Left lung (tissue), 10 donors: ENCODE data around the gene KIAA0930. TPM values are rescaled to one million over a fixed set of nuclear protein-coding genes. Genes with fewer than 3 reads are reported as not detected.

ENCODE experiments used
- ATAC-seq: fragments of 200-7000 bp; cut with Tn5 transposase; one replicate; pipeline ENCODE4 v1.9.1; 2020; ENCODE audit warnings: moderate library complexity
- DNase-seq, 4 donors: peaks; one replicate each; pipeline ENCODE4 v3.0.0-alpha.2; 2013 to 2020
- H3K27ac ChIP-seq, 2 donors: fragments of 200-600 bp; sonication (generic) in 1 of 2; one replicate each; pipeline versions ENCODE4 v1.5.0 to v1.8.0; 2020 to 2021
- H3K27me3 ChIP-seq, 2 donors: fragments of 200-600 bp; sonication (generic) in 1 of 2; one replicate each; pipeline versions ENCODE4 v1.5.0 to v1.8.0; 2020 to 2021
- H3K36me3 ChIP-seq, 2 donors: fragments of 200-600 bp; sonication (generic) in 1 of 2; one replicate each; pipeline versions ENCODE4 v1.5.0 to v1.8.0; 2020 to 2021
- H3K4me1 ChIP-seq, 2 donors: fragments of 200-600 bp; one replicate each; pipeline ENCODE4 v1.8.0; 2021
- H3K4me3 ChIP-seq, 2 donors: fragments of 200-600 bp; sonication (generic) in 1 of 2; one replicate each; pipeline versions ENCODE4 v1.5.0 to v1.8.0; 2020 to 2021; ENCODE audit warnings: mild to moderate bottlenecking in 1 of 2
- H3K9me3 ChIP-seq, 2 donors: fragments of 200-600 bp; sonication (generic) in 1 of 2; one replicate each; pipeline versions ENCODE4 v1.5.0 to v1.8.0; 2020 to 2021
- CTCF ChIP-seq, 2 donors: fragments of 200-600 bp; sonication (generic) in 1 of 2; IDR thresholded peaks; one replicate each; pipeline versions ENCODE4 v1.5.0 to v1.8.0; 2021; ENCODE audit warnings: antibody characterized with exemption in 2 of 2
- intact Hi-C, 2 donors: fragments of 100-400 bp; cut with DNase I; formaldehyde crosslinking; loops; one replicate each; pipeline versions ENCODE4 v1.11.2 to v1.14.2; 2022
- polyA plus RNA-seq, 6 donors: library from polyadenylated mRNA; unstranded; fragments of 120-200 nt; gene quantifications; one replicate each; pipeline ENCODE4 v1.2.1, GENCODE V29; 2013; ENCODE audit not compliant: insufficient read length in 6 of 6
- total RNA-seq, 2 donors: library from RNA; stranded (reverse); fragmentation: NEBNext Ultra II Directional; extraction: Animal tissue kit (Norgen Biotek cat#: 25700); gene quantifications; one replicate each; pipeline ENCODE4 v1.2.1, GENCODE V29; 2021
- donor health status: DM: no; HTN: yes; CAD: no.
- donor health status: DM: no; HTN: no; CAD: no.

KIAA0930 gene
- total and polyA plus RNA-seq, 8 donors = 12.1 to 78.8 (median 17.9) TPM

- Histone ChIP-seq H3K36me3 (peaks cover 0 to 91% of the 10 kb centered on the region in 2 donors), H3K4me1 (no peaks in the 10 kb centered on the region), H3K27me3 (no peaks in the 10 kb centered on the region), H3K9me3 (no peaks in the 10 kb centered on the region), H3K27ac (no peak overlapping the region), H3K4me3 (no peak overlapping the region)
- ATAC-seq = no peak
- intact Hi-C loops = no loop called here
- no peak for TF ChIP-seq CTCF (IDR thresholded peaks at IDR 0.05)
- DNase-seq = no peak
These were observed 42.9 kb downstream of the KIAA0930 start for GRCh38 chr22:45197606-45198462.

GRCh38 chr22:45196926-45197605 lies 43.6 kb downstream of the KIAA0930 start:
- TF ChIP-seq CTCF (IDR thresholded peaks at IDR 0.05) = no peak
- no peaks in the 10 kb centered on the region for H3K4me1 ChIP-seq
- H3K4me3 ChIP-seq = no peak overlapping the region
- no peak overlapping the region for H3K27ac ChIP-seq
- intact Hi-C loops = no loop called here
- H3K9me3 ChIP-seq = no peaks in the 10 kb centered on the region
- peaks cover 0 to 88% of the 10 kb centered on the region in 2 donors for H3K36me3 ChIP-seq
- no peak for DNase-seq
- H3K27me3 ChIP-seq = no peaks in the 10 kb centered on the region
- no peak for ATAC-seq

- H3K36me3 ChIP-seq = peaks cover 0 to 80% of the 10 kb centered on the region in 2 donors
- TF ChIP-seq CTCF (IDR thresholded peaks at IDR 0.05) = no peak
- H3K4me1 ChIP-seq = no peaks in the 10 kb centered on the region
- intact Hi-C loops = no loop called here
- DNase-seq (no peak), ATAC-seq (no peak)
- H3K9me3 ChIP-seq = no peaks in the 10 kb centered on the region
- no peaks in the 10 kb centered on the region for H3K27me3 ChIP-seq
- H3K27ac ChIP-seq = no peak overlapping the region
- no peak overlapping the region for H3K4me3 ChIP-seq
These were observed 44.4 kb downstream of the KIAA0930 start for GRCh38 chr22:45196308-45196707.

GRCh38 chr22:45195616-45196015 lies 45.1 kb downstream of the KIAA0930 start:
- intact Hi-C loops = no loop called here
- DNase-seq = no peak

More at GRCh38 chr22:45195616-45196015, 45.1 kb downstream of the KIAA0930 start:
- no peak overlapping the region for H3K27ac ChIP-seq
- H3K4me3 ChIP-seq = no peak overlapping the region
- ATAC-seq = no peak
- TF ChIP-seq CTCF (IDR thresholded peaks at IDR 0.05) = no peak
- H3K36me3 ChIP-seq = peaks cover 0 to 73% of the 10 kb centered on the region in 2 donors
- no peaks in the 10 kb centered on the region for H3K9me3 ChIP-seq
- H3K4me1 ChIP-seq = no peaks in the 10 kb centered on the region
- H3K27me3 ChIP-seq = no peaks in the 10 kb centered on the region
